DOHH2 (cell line): ENCODE data around the gene PADI1.

Experiments
- H3F3A ChIP-seq: fragments of 200-600 bp; sonication (generic), shearing (Covaris generic); 2 replicates; pipeline ENCODE4 v1.6.0; 2016; ENCODE audit warnings: antibody characterized with exemption, mild to moderate bottlenecking; ENCODE audit not compliant: control insufficient read depth, insufficient read depth
- H3K27ac ChIP-seq: fragments of 200-600 bp; sonication (generic); 2 replicates; pipeline ENCODE4 v1.5.1; 2014; ENCODE audit warnings: low read depth, mild to moderate bottlenecking, low read length, moderate library complexity
- H3K27me3 ChIP-seq: fragments of 200-600 bp; sonication (generic); 2 replicates; pipeline ENCODE4 v1.6.1; 2014; ENCODE audit warnings: mild to moderate bottlenecking, low read length, mixed read lengths; ENCODE audit not compliant: control insufficient read depth
- H3K36me3 ChIP-seq: fragments of 200-600 bp; sonication (generic); 2 replicates; pipeline ENCODE4 v1.6.1; 2014; ENCODE audit warnings: mild to moderate bottlenecking, low read length, moderate library complexity, mixed read lengths; ENCODE audit not compliant: control insufficient read depth
- H3K4me1 ChIP-seq: fragments of 200-600 bp; sonication (generic); 2 replicates; pipeline ENCODE4 v1.6.1; 2014; ENCODE audit warnings: mild to moderate bottlenecking, low read length, mixed read lengths; ENCODE audit not compliant: control insufficient read depth
- H3K4me2 ChIP-seq: fragments of 200-600 bp; sonication (generic); 2 replicates; pipeline ENCODE4 v1.6.0; 2014; ENCODE audit warnings: mild to moderate bottlenecking, low read length, moderate library complexity
- H3K4me3 ChIP-seq: fragments of 200-600 bp; sonication (generic); 2 replicates; pipeline ENCODE4 v1.5.1; 2014; ENCODE audit warnings: mild to moderate bottlenecking, low read length, mixed read lengths
- H3K79me2 ChIP-seq: fragments of 200-600 bp; sonication (generic); 2 replicates; pipeline ENCODE4 v1.6.1; 2014; ENCODE audit warnings: mild to moderate bottlenecking, low read length, mixed read lengths; ENCODE audit not compliant: control insufficient read depth
- H3K9me2 ChIP-seq: fragments of 200-600 bp; sonication (generic); replicated peaks from 2 replicates; pipeline ENCODE4 v1.6.1; 2014; ENCODE audit warnings: mild to moderate bottlenecking, low read length, mixed read lengths; ENCODE audit not compliant: control insufficient read depth
- H3K9me3 ChIP-seq: fragments of 200-600 bp; sonication (generic); 2 replicates; pipeline ENCODE4 v1.6.1; 2014; ENCODE audit warnings: antibody characterized with exemption, low read length, mixed read lengths; ENCODE audit not compliant: control insufficient read depth, insufficient read depth
- H4K20me1 ChIP-seq: fragments of 200-600 bp; sonication (generic); 2 replicates; pipeline ENCODE4 v1.6.0; 2014; ENCODE audit warnings: low read depth, mild to moderate bottlenecking, antibody characterized with exemption, low read length, moderate library complexity; ENCODE audit not compliant: control insufficient read depth, insufficient read depth
- EZH2phosphoT487 ChIP-seq: fragments of 200-600 bp; sonication (generic); IDR thresholded peaks from 2 replicates; pipeline ENCODE4 v1.6.1; 2017; ENCODE audit warnings: borderline replicate concordance, mild to moderate bottlenecking, antibody characterized with exemption, low read length, moderate library complexity, mixed read lengths
- TF ChIP-seq, protein P1 (sequence below): fragments of 200-600 bp; sonication (generic); IDR thresholded peaks from one replicate; pipeline ENCODE4 v1.5.1; 2014; ENCODE audit warnings: antibody characterized with exemption, mild to moderate bottlenecking, low read depth, low read length; ENCODE audit not compliant: poor library complexity, severe bottlenecking

Gene PADI1

DNA sequence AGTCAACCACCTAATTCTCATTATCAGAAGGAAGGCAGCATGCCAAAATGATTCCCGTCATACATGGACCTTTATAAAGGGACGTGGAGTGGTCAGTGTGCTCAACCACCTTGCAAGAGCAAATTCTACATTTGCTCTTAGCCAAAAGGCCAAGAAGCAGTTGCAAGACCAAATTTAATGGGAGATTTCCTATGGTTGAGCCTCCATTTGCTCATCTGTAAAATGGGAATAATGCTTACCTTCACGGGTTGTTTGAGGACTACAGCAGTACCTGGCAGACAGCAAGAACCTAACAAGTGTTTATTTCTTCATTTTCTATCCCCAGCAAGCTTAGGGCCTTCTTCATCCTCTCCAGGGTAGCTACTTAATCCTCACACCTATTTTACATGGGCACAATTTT is 85.6 kb downstream of the PADI1 start:
- H4K20me1 ChIP-seq, result no peaks in the 10 kb centered on the region

DNA sequence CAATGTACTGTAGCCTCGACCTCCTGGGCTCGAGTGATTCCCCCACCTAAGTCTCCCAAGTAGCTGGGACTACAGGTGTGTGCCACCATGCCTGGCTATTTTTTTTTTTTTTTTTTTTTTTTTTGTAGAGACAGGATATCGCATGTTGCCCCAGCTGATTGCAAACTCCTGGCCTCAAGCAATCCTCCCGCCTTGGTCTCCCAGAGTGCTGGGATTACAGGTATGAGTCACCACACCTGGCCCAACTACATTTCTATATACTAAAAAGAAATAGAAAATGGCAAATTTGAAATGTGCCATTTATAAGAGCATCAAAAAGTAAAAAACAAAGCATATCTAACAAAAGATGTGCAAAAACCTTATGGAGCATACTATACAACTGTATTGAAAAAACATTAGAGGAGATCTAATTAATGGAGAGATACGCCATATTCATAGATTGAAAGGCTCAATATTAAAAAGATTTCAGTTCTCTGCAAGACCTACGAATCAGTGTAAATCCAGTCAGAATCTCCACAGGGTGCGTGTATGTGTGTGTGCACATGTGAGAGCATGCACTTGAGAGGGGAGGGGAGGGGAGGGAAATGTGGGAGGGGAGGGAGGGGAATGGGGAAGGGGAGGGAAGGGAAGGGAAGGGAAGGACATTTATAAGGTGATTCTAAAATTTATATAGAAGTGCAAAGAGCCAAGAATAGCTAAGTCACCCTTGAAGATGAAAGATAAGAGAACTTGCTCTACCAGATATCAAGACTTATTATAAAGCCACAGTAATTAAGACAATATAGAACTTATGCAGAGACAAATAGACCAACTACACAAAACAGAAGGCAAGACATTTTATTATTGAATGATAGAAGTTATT is 87.6 kb downstream of the PADI1 start:
- no peaks in the 10 kb centered on the region for H3K27me3 ChIP-seq
- TF ChIP-seq EZH2phosphoT487, result no peak
- TF ChIP-seq, protein P1, sequence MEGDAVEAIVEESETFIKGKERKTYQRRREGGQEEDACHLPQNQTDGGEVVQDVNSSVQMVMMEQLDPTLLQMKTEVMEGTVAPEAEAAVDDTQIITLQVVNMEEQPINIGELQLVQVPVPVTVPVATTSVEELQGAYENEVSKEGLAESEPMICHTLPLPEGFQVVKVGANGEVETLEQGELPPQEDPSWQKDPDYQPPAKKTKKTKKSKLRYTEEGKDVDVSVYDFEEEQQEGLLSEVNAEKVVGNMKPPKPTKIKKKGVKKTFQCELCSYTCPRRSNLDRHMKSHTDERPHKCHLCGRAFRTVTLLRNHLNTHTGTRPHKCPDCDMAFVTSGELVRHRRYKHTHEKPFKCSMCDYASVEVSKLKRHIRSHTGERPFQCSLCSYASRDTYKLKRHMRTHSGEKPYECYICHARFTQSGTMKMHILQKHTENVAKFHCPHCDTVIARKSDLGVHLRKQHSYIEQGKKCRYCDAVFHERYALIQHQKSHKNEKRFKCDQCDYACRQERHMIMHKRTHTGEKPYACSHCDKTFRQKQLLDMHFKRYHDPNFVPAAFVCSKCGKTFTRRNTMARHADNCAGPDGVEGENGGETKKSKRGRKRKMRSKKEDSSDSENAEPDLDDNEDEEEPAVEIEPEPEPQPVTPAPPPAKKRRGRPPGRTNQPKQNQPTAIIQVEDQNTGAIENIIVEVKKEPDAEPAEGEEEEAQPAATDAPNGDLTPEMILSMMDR, result no peak
- H3K9me2 ChIP-seq, result no peaks in the 10 kb centered on the region
- H3K9me3 ChIP-seq, result no peaks in the 10 kb centered on the region
- H3K4me1 ChIP-seq, result no peaks in the 10 kb centered on the region
- no peaks in the 10 kb centered on the region for H3K36me3 ChIP-seq
- H3K79me2 ChIP-seq, result no peaks in the 10 kb centered on the region
- no peak overlapping the region for H3K4me2 ChIP-seq
- no peak overlapping the region for H3K4me3 ChIP-seq
- H4K20me1 ChIP-seq, result no peaks in the 10 kb centered on the region
- H3F3A ChIP-seq, result no peaks in the 10 kb centered on the region
- H3K27ac ChIP-seq, result no peak overlapping the region

More for the DNA sequence above, 85.6 kb downstream of the PADI1 start:
- no peaks in the 10 kb centered on the region for H3K9me2 ChIP-seq
- H3K27ac ChIP-seq, result no peak overlapping the region
- no peak overlapping the region for H3K4me2 ChIP-seq
- H3F3A ChIP-seq, result no peaks in the 10 kb centered on the region
- H3K4me1 ChIP-seq, result no peaks in the 10 kb centered on the region
- no peaks in the 10 kb centered on the region for H3K9me3 ChIP-seq
- H3K27me3 ChIP-seq, result no peaks in the 10 kb centered on the region
- H3K36me3 ChIP-seq, result no peaks in the 10 kb centered on the region
- TF ChIP-seq, protein P1, result no peak
- no peak for TF ChIP-seq EZH2phosphoT487
- H3K4me3 ChIP-seq, result no peak overlapping the region
- no peaks in the 10 kb centered on the region for H3K79me2 ChIP-seq

DNA sequence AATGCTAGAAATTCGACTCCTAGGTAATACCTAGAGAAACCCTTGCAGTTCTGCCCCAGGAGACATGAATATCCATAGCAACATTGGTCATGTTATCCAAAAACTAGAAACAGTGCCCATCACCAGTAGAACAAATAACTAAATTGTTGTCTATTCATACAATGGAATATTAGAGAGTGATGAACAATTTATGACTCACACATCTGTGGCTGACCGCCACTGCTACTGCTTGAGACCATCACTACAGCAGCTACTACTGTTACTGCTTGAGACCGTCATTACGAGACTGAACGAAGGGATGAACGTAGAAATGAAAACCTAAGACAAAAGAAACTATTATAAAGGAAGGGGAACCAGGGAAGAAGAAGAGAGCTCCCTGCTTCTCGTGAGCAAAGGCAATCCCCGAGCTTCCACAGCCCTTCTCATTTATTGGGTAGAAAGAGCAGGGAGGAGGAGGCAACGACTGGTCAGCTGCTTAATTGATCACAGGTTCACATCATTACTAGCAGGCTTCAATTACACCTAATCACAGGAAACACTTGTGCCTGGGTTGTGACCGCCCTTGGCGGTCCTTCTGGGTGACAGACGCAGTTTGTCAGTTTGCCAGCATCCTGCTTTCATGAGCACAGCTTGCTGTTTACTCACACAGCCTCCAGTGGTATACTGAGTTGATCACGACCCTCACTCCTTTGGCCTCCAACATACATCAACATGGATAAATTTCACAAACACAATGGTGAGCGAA is 88.9 kb downstream of the PADI1 start:
- no peaks in the 10 kb centered on the region for H4K20me1 ChIP-seq
- no peaks in the 10 kb centered on the region for H3K9me2 ChIP-seq
- TF ChIP-seq, protein P1, result no peak
- H3K79me2 ChIP-seq, result no peaks in the 10 kb centered on the region
- H3F3A ChIP-seq, result no peaks in the 10 kb centered on the region
- H3K27me3 ChIP-seq, result no peaks in the 10 kb centered on the region
- no peaks in the 10 kb centered on the region for H3K4me1 ChIP-seq
- no peaks in the 10 kb centered on the region for H3K36me3 ChIP-seq
- H3K27ac ChIP-seq, result no peak overlapping the region
- H3K4me3 ChIP-seq, result no peak overlapping the region
- H3K9me3 ChIP-seq, result no peaks in the 10 kb centered on the region
- H3K4me2 ChIP-seq, result no peak overlapping the region
